Peyer's patch (tissue), 4 donors: ENCODE measurements around the gene ECHDC1.

Experiments used
- CTCF ChIP-seq, 6 experiments: fragments of 450-650 bp in 4 of 6; fragments of 200-600 bp in 2 of 6; sonication (generic) in 1 of 6; IDR thresholded peaks; one replicate each; pipeline ENCODE4 v1.5.1; 2017 to 2019; ENCODE audit warnings: antibody characterized with exemption in 6 of 6, mild to moderate bottlenecking in 3 of 6, moderate library complexity in 1 of 6
- POLR2A ChIP-seq, 2 donors: fragments of 450-650 bp; IDR thresholded peaks; one replicate each; pipeline ENCODE4 v1.5.1; 2017; ENCODE audit warnings: antibody characterized with exemption in 2 of 2, mild to moderate bottlenecking in 2 of 2, moderate library complexity in 2 of 2

- TF ChIP-seq CTCF (IDR thresholded peaks at IDR 0.05) = no peak
- no peak for TF ChIP-seq POLR2A (IDR thresholded peaks at IDR 0.05)
These were observed 43.0 kb downstream of the ECHDC1 start for GRCh38 chr6:127300411-127300810.
